Measurements from ENCODE around the gene DOK5.

DNA sequence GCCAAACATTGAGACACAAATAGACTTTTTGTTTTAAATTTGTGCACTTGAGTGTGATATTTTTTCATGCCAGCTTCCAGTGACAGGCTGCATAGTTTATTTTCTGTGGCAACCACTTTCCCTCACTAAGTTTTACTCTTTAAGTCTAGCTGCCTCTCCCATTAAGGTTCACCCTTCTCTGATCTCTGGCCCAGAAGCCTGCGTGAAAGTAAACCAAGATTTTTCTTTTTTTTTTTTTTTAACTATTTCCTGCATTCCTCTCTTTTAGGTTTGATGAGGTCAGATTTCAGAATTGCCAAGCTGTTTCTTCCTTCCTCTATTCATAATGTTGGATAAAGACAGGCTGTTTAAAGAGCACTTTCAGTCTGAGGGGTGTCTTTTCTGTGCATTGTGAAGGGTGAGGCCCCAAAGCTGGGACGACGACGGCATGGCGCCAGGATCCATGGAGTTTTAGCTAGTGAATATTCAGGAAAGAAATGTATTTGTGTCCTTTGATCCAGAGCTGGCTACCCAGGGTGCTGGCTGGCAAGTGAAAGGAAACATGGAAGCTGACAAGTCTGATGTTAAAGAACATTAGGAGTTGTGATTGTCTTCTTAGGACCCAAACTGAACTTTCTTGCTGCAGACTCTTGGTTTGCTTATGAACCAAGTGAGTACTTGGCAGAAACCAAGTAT is 50.7 kb downstream of the DOK5 start:
- TF ChIP-seq, protein P1, sequence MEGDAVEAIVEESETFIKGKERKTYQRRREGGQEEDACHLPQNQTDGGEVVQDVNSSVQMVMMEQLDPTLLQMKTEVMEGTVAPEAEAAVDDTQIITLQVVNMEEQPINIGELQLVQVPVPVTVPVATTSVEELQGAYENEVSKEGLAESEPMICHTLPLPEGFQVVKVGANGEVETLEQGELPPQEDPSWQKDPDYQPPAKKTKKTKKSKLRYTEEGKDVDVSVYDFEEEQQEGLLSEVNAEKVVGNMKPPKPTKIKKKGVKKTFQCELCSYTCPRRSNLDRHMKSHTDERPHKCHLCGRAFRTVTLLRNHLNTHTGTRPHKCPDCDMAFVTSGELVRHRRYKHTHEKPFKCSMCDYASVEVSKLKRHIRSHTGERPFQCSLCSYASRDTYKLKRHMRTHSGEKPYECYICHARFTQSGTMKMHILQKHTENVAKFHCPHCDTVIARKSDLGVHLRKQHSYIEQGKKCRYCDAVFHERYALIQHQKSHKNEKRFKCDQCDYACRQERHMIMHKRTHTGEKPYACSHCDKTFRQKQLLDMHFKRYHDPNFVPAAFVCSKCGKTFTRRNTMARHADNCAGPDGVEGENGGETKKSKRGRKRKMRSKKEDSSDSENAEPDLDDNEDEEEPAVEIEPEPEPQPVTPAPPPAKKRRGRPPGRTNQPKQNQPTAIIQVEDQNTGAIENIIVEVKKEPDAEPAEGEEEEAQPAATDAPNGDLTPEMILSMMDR (IDR thresholded peaks at IDR 0.05), result no peak
- TF ChIP-seq POLR2A (IDR thresholded peaks at IDR 0.05), result no peak

Data from adrenal gland (tissue), 5 donors.